Ureter (tissue), 1 donor: Measurements from ENCODE around the gene COMMD7. TPM values are rescaled to one million over a fixed set of nuclear protein-coding genes. Genes with fewer than 3 reads are reported as not detected.

Experiments
- DNase-seq: peaks from one replicate; pipeline ENCODE4 v3.0.0-alpha.2; 2020; ENCODE audit warnings: low spot score
- total RNA-seq: library from RNA; stranded (reverse); gene quantifications from one replicate; pipeline ENCODE4 v1.2.4, GENCODE V29; 2023
- donor health status: DM: yes; HTN: yes; CAD: no.

COMMD7 gene
- total RNA-seq, 1 donor from 2014 or later: 57.2 TPM

DNA sequence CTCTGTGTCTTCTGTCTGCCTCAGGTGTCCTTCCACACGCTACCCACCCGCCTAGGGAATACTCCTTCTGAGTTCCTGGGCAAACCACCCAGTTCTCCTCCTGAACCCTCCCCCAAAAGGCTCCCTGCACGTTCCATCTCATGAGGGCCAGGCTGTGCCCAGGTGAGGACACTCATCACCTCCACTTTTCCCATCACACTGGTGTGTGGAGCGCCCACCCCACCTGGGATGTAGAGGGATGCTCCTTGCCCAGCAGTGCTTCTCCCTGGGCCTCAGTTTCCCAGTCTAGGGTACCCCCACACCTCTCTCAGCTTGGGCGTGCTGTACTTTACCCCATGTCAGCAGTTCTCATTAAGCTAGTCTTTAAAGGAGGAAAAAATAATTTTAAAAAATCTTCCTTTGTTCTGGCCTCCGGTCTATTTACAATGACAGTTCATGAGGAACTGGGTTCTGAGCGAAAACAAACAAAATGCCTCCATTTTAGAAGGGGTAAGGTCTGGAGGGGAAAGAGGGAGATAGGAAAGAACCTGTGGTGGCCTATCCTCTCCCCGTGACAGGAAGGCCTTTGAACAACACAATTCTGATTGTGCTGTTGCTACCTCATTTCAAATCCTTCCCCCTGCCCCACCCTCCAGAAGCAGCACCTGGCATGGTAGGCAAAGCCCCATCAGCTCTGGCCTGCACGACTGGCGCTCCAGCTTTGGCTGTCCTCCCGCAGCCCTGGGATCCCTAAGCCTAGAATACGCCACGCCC is 67.9 kb downstream of the COMMD7 start:
- no peak for DNase-seq

DNA sequence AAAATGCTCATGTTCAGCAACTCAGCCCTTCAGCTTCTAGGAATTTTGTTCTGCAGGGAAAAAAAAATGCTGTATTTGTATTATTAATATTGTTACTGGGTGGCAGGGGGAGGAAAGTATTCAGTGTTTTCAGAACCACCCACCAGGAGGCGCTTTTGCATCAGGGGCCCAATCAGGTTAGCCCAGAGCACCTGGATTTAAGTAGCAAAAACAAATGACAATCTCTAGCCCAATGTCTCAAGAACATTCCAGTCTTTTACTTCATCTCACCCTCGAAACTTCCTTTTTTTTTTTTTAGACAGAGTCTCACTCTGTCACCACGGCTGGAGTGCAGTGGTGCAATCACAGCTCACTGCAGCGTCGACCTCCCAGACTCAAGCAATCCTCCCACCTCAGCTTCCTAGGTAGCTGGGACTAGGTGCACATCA is 68.9 kb downstream of the COMMD7 start:
- DNase-seq: no peak

DNA sequence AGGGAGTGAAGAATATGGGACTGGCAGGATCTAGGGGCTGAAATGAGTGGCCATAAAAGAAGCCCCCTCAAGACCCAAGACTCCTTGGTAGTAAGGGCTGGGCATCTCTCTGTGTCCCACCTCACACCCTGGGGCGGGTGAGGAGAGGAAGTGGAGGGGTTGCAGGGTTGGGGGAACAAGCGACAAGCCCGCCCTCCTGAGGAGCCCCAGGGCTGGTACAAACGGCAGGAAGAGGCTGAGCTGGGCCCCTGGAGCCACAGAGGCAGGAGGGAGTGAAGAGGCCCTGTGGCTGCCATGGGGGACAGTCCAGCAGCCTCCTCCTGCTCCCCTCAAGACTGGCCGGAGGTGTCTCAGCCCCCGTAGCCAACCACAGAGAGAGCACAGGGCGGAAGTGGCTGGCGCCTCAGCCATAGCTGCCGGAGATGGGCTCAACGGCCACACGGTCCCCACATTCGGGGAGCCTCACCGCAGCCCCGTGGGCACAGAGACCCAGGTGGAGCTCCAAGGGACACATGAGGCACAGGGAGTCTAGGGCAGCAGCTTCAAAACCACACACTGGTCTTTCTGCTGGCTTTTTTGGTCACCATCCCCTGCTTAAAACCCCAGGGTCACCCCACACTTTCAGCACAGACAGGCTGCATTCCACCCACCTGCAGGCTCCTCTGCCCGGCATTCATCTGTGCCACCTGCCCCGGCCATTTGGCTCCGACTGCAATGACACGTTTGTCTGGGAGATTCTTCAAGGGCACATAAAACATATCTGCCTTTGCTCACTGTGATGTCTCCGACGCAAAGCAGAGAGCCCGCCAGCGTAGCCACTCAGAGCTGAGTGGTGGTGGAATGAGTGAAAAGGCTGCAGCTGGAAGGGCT is 70.0 kb downstream of the COMMD7 start:
- DNase-seq: no peak

DNA sequence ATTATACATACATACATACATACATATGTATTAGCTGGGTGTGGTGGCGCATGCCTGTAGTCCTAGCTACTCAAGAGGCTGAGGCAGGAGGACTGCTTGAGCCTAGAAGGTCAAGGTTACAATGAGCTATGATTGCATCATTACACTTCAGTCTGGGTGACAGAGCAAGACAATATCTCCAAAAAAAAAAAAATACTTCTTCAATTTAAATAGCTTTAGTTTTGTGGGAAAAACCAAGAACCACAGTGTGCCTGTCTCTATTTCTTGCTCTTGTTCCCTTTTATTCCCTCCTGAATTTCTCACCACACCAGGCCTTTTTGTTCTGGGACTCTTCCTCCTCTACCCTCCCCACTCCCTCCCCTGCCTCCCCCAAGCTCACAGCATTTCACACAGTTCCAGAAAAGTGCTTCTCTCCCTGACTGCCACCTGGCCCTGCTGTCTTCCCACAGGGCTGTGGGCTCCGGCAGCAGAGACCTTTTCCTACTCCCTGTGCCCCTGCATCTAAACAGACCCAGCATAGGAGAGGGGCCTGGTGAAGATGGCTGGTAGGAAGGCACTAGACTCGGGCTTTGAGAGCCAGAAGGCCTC is 70.8 kb downstream of the COMMD7 start:
- no peak for DNase-seq

DNA sequence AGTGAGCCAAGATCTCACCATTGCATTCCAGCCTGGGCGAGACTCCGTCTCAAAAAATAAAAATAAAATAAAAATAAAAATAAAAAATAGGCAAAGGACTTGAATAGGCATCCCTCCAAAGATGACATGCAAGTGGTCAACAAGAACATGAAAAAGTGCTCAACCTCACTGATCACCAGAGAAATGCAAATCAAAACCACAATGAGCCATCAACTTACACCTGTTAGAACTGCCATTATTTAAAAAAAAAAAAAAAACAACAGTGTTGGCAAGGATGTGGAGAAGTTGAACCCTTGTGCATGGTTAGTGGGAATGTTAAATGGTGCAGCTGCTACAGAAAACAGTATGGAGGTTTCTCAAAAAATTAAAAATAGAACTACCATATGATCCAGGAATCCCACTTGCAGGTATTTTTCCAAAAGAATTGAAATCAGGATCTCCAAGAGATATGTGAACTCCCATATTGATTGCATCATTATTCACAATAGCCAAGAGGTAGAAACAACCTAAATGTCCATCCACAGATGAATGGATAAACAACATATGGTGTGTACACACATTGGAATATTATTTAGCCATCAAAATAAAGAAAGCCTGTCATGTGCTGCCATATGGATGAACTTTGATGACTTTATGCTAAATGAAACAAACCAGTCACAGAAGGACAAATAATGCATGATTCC is 72.4 kb downstream of the COMMD7 start:
- DNase-seq: no peak

DNA sequence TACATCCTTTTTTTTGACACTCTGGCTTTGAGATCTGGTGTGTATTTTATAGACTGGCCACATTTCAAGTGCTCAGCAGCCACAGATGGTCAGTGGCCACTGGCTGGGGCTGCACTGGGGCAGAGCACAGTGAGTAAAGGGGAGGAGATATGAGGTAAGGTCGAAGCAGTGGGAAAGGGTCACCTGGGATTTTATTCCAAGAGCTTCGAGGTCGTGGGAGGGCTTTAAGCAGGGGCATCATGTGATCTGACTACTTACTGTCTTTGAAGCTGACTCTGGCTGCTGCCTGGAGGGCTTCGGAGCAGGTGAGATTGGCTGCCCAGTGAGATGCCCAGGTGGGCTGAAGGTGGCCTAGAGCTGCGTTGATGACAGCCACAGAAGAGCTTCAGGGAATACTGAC is 76.2 kb downstream of the COMMD7 start:
- no peak for DNase-seq

DNA sequence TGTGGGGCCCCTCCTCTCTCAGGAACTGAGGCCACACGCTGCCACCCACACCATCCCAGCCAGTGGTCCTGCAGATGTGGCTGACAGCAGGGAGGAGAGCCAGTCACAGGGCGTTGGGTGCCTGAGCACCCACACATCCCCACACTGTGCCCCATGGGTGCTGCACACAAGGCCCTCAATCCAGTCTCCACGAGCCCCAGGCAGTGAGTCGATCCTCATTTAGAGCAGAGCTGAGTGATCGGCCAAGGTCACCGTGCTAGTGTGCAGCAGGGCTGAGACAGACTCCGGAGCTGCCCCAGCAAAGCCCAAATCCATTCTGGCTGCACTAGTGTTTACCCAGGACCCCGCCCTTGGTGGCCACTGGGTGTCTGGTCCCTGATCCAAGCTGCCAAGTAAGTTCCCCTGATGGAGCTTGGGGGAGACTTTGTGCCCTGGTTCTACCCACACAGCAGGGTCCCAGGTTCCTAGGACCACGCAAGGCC is 78.5 kb downstream of the COMMD7 start:
- DNase-seq: no peak

DNA sequence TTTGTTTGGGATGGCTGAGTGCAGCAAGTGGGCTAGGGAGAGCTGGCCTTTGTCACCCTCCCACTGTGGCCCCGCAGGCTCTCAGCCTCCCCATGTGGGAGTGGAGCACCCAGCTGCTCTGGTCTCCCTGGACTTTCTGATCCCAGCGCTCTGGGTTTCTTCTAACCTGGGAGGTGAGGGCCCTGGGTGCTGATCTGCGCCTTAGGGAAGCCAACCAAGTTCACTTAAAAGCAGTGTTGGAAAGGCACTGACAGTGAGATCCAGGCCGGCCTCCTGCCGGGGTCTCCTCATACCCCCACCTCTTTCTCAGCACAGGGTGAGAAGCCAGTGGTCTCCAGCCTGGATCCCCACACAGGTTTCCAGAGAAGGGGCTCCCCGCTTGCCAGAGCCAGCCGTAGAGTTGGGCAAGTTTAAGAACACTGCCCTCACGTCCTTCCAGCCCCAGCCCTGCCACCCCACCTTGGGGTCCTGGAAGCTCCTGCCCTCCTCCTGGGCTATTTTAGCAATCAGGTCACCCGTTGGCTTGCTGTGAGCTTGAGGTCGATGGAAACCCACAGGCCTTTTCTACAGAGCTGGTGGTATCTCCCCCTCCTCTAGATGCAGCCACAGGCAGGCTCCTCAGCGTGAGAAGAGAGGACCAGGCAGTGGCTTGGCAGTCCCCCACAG is 79.1 kb downstream of the COMMD7 start:
- no peak for DNase-seq

DNA sequence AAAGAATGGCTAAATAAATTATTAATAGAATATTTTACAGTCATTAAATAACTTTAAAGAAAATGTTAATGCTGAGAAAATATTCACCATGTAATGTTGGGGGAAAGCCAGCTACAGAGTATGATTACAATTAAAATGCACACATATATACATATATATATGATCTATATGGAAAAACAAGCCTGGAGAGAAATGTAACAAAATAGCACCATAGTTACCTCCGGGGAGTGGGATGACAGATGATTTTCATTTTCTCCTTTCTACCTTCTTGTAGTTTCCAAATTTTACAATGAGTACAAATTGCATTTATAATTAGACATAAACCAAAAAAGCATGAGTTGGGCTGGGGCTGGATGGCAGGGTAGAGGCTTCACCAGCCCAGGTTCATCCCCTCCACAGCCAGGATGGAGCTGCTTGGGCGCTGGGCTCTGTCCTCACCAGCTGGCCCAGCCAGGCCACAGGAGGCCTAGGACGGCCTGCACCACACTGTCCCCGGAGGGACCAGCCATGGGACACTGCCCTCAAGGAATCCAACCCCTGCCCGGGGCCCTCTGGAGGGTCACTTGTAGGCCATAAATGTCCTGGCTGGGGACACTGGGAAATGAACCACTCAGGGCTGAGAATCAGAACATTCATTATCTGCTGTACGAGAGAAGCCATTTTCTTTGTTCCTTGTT is 79.8 kb downstream of the COMMD7 start:
- DNase-seq: no peak

DNA sequence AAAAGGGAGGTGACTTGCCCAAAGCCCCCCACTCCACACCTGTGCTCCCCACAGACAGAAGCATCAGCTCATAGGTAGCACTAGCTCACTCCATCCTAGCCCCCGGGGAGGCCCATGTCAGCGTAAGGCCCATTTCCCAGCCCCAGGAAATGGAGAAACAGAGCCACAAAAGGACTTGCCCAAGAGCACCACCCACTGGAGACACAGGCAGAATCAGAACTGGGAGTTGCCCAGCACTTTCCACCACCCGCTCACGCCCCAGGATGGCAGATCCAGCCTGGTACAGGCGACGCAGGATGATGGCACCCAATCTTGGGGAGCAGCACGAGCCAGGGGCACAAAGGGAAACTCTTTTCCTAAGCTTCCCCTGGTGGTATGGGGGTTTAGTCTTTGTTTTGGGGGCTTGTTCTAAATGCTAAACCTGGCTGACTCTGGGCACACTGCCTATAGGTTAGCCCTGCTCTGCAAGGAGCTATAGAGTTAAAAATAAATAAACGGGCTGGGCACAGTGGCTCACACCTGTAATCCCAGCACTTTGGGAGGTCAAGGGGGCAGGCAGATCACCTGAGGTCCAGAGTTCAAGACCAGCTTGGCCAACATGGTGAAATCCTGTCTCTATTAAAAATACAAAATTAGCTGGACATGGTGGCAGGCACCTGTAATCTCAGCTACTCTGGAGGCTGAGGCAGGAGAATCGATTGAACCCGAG is 81.3 kb downstream of the COMMD7 start:
- DNase-seq: no peak

DNA sequence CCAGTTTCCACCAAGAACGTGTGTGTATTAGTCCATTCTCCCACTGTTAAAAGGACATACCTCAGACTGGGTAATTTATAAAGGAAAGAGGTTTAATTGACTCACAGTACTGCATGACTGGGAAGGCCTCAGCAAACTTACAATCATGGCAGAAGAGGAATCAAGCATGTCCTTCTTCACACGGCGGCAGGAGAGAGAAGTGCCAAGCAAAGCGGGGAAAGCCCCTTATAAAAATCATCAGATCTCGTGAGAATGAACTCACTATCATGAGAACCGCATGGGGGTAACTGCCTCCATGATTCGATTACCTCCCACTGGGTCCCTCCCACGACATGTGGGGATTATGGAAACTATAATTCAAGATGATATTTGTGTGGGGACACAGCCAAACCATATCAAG is 82.6 kb downstream of the COMMD7 start:
- DNase-seq: no peak

DNA sequence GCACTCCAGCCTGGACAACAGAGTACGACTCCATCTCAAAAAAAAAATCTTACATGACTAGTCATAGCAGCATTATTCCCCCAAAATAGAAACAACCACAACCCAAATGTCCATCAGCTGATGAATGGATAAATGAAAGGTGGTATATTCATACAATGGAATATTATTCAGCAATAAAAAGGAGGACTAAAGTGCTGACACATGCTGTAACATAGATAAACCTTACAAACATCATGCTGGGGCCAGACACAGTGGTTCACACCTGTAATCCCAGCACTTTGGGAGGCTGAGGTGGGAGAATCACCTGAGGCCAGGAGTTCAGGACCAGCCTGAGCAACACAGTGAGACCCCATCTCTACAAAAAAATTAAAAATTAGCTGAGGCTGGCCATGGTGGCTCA is 86.4 kb downstream of the COMMD7 start:
- no peak for DNase-seq

DNA sequence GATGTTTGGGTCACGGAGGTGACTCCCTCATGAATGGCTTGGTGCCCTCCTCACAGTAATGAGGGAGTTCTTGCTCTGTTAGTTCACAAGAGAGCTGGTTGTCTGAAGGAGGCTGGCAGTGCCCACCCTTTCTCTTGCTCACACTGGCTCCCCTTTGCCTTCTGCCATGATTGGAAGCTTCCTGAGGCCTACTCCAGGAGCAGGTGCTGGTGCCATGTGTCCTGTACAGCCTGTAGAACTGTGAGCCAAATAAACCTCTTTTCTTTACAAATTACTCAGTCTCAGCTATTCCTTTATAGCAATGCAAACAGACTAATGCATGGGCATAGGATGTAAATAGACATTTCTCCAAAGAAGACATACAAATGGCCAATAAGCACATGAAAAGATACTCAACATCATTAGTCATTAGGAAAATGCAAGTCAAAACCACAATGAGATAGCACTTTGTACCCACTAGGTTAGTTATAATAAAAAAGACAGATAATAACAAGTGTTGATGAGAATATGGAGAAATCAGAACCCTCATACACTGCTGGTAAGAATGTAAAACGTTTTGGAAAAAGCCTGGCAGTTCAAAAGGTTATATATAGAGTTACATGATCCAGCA is 87.3 kb downstream of the COMMD7 start:
- DNase-seq: no peak

DNA sequence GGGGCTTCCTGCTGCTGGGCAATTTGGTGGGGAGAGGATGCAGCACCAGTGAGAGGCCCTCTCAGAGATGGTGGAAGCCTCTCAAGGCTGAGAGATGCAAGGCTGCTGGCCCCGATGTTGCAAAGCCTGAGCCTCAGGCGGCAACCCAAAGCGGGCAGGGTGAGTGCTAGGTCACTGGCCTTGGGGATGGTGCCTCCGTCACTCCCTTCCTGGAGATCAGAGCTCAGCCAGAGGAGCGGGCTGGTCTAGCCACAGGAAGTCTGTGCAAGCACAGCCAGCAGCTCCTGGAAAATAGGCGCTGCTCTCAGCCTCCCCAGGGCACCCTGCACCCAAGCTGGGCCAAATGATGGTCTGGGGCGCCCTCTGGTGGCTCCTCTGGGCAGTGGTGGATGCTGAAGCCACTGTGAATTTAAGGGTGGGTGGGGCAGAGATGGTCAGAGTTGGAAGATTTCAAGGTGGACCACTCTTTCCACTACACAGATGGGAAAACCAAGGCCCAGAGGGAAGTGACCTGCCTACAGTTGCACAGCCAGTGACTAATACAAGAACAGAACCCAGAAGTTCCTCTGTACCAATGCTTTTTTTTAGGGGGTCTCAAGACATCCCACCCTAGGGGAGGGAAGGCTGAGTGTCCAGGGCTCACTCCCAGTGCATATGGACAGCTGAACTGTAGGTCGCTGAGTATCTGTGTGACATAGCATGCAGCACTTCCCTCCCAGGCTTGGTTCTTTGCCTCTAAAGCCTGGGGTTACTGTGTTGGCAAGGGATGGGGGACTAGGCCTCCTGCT is 90.3 kb downstream of the COMMD7 start:
- peak; percentile 90 for DNase-seq

Other genes with a start within 250 kb of the COMMD7 start
- gene NOL4L, start 158.1 kb downstream of the COMMD7 start, total RNA-seq: 40.7 TPM
- 0.49 TPM for gene C20orf203, start 69.5 kb downstream of the COMMD7 start, total RNA-seq
- 3.4 TPM for gene DNMT3B, start 18.9 kb upstream of the COMMD7 start, total RNA-seq
- gene MAPRE1, start 76.5 kb upstream of the COMMD7 start, total RNA-seq: 117 TPM
- gene EFCAB8, start 115.5 kb upstream of the COMMD7 start, total RNA-seq: 1.0 TPM